K562 (cell line): ENCODE results near the gene SRSF11. TPM values are rescaled to one million over a fixed set of nuclear protein-coding genes. Genes with fewer than 3 reads are reported as not detected.

ENCODE experiments used
- ATAC-seq: fragments of 200-7000 bp; cut with Tn5 transposase; 3 replicates; pipeline ENCODE4 v1.9.1; 2020; ENCODE audit warnings: moderate library complexity
- BruUV-seq: library from RNA; stranded (reverse); fragments of 400-500 nt; replicated peaks from 2 replicates; lab custom pipeline; 2021; lab: Mats Ljungman, UMichigan
- CTCF ChIA-PET: fragments of 300-600 bp; formaldehyde crosslinking; extraction: SDS; loops from one replicate; lab custom pipeline; 2021; ENCODE audit warnings: low intra/inter-chr PET ratio; lab: Yijun Ruan, JAX
- POLR2A ChIA-PET: fragments of 300-600, 350-650 bp; sonication (Branson Sonifier 250); formaldehyde crosslinking; extraction: SDS; loops from one replicate; lab custom pipeline; 2021; ENCODE audit warnings: antibody characterized with exemption, inconsistent platforms; lab: Yijun Ruan, JAX
- DNase-seq, 4 experiments: peaks; one replicate each; pipeline versions ENCODE4 v3.0.0 to v3.0.0-alpha.2; 2011 to 2018; ENCODE audit warnings: low spot score in 3 of 4, mixed read lengths in 3 of 4; ENCODE audit errors: extremely low read depth in 1 of 4
- FAIRE-seq: peaks from 2 replicates; lab custom pipeline; 2011; peaks lifted over from hg19 to GRCh38; lab: Jason Lieb, UNC
- H2AFZ ChIP-seq: 2 replicates; pipeline ENCODE4 v1.6.0; 2011; ENCODE audit warnings: low read depth, low read length, control low read depth, inconsistent platforms
- H3K27ac ChIP-seq: fragments of 200-600 bp; 3 replicates; pipeline ENCODE4 v1.8.0; 2011; ENCODE audit warnings: low read depth, mild to moderate bottlenecking, control low read depth, inconsistent platforms, low read length, moderate library complexity, mixed read lengths; ENCODE audit errors: extremely low read depth
- H3K27me3 ChIP-seq, 2 experiments: fragments of 300-600 bp in 1 of 2; 2 replicates in 1 of 2; 3 replicates in 1 of 2; pipeline versions ENCODE4 v1.6.0 to v1.8.0; 2011; ENCODE audit warnings: inconsistent platforms in 2 of 2, low read length in 2 of 2, mild to moderate bottlenecking in 1 of 2, mixed read lengths in 1 of 2, moderate library complexity in 1 of 2; ENCODE audit not compliant: control insufficient read depth in 2 of 2, insufficient read depth in 2 of 2
- H3K36me3 ChIP-seq: fragments of 300-600 bp; 3 replicates; pipeline ENCODE4 v1.8.0; 2011; ENCODE audit warnings: mild to moderate bottlenecking, low read length, inconsistent platforms; ENCODE audit not compliant: control insufficient read depth, insufficient read depth
- H3K4me1 ChIP-seq, 2 experiments: fragments of 200-600 bp in 1 of 2; replicated peaks in 1 of 2; 2 replicates in 1 of 2; 3 replicates in 1 of 2; pipeline versions ENCODE4 v1.5.1 to v1.8.0; 2011; ENCODE audit warnings: inconsistent platforms in 2 of 2, low read length in 2 of 2, mild to moderate bottlenecking in 1 of 2, mixed read lengths in 1 of 2, moderate library complexity in 1 of 2; ENCODE audit not compliant: control insufficient read depth in 2 of 2, insufficient read depth in 2 of 2
- H3K4me2 ChIP-seq: 2 replicates; pipeline ENCODE4 v1.6.1; 2011; ENCODE audit warnings: low read length, control low read depth, inconsistent platforms, mixed read lengths; ENCODE audit not compliant: insufficient read depth
- H3K4me3 ChIP-seq: fragments of 200-600 bp; sonication (generic), shearing (Covaris generic); 2 replicates; pipeline ENCODE4 v1.5.1; 2016; ENCODE audit warnings: control low read depth, inconsistent platforms
- H3K79me2 ChIP-seq: fragments of 200-600 bp; 3 replicates; pipeline ENCODE4 v1.8.0; 2011; ENCODE audit warnings: low read length, inconsistent platforms; ENCODE audit not compliant: control insufficient read depth, insufficient read depth
- H3K9ac ChIP-seq, 2 experiments: 2 replicates each; pipeline versions ENCODE4 v1.6.0 to v1.6.1; 2011; ENCODE audit warnings: low read depth in 2 of 2, low read length in 2 of 2, control low read depth in 1 of 2, inconsistent platforms in 1 of 2, mild to moderate bottlenecking in 1 of 2, mixed read lengths in 1 of 2; ENCODE audit not compliant: insufficient read depth in 1 of 2
- H3K9me1 ChIP-seq: one replicate; pipeline ENCODE4 v1.6.0; 2011; ENCODE audit warnings: inconsistent platforms, mild to moderate bottlenecking, low read length, moderate library complexity; ENCODE audit not compliant: control insufficient read depth, insufficient read depth
- H3K9me3 ChIP-seq: replicated peaks from 2 replicates; pipeline ENCODE4 v1.5.1; 2011; ENCODE audit warnings: low read depth, low read length, inconsistent platforms; ENCODE audit not compliant: control insufficient read depth, insufficient read depth
- H4K20me1 ChIP-seq: replicated peaks from 2 replicates; pipeline ENCODE4 v1.6.1; 2011; ENCODE audit warnings: low read length, inconsistent platforms, mixed read lengths; ENCODE audit not compliant: control insufficient read depth, insufficient read depth
- ARID3A ChIP-seq: IDR thresholded peaks from 2 replicates; pipeline ENCODE4 v1.6.1; 2012; ENCODE audit warnings: low read depth, low read length, improper control_type of control experiment, borderline replicate concordance
- BHLHE40 ChIP-seq: IDR thresholded peaks from 2 replicates; pipeline ENCODE4 v1.6.1; 2011; ENCODE audit warnings: low read length, improper control_type of control experiment
- CEBPB ChIP-seq: fragments of 450-650 bp; IDR thresholded peaks from 2 replicates; pipeline ENCODE4 v1.6.1; 2016; ENCODE audit warnings: missing genetic modification characterization, missing compliant biosample characterization
- CREB1 ChIP-seq, 2 experiments: sonication (generic) in 1 of 2; formaldehyde crosslinking in 1 of 2; IDR thresholded peaks; 2 replicates each; pipeline versions ENCODE4 v1.6.1 to v1.8.0; 2012 to 2022; ENCODE audit warnings: inconsistent platforms in 1 of 2, mild to moderate bottlenecking in 1 of 2, missing genetic modification reagents in 1 of 2, moderate library complexity in 1 of 2
- DLX4 ChIP-seq: fragments of 250-450 bp; sonication (Bioruptor Pico); IDR thresholded peaks from 2 replicates; pipeline ENCODE4 v1.6.1; 2021; ENCODE audit warnings: mild to moderate bottlenecking
- GABPA ChIP-seq: fragments of 200-800 bp; sonication (Bioruptor generic); conservative IDR thresholded peaks from 2 replicates; pipeline ENCODE4 v1.6.1; 2016; ENCODE audit warnings: low read depth, missing genetic modification characterization, missing compliant biosample characterization
- KDM4B ChIP-seq, 2 experiments: fragments of 450-650 bp in 1 of 2; sonication (generic) in 1 of 2; IDR thresholded peaks; 2 replicates each; pipeline ENCODE4 v1.6.1; 2016 to 2017; ENCODE audit warnings: borderline replicate concordance in 2 of 2, antibody characterized with exemption in 1 of 2, low read depth in 1 of 2, mild to moderate bottlenecking in 1 of 2
- KLF1 ChIP-seq: fragments of 450-650 bp; IDR thresholded peaks from 2 replicates; pipeline ENCODE4 v1.6.1; 2016; ENCODE audit warnings: missing genetic modification characterization, missing compliant biosample characterization
- MEF2D ChIP-seq: conservative IDR thresholded peaks from 2 replicates; pipeline ENCODE4 v1.6.1; 2016; ENCODE audit warnings: low read depth, missing genetic modification characterization, missing compliant biosample characterization
- SP1 ChIP-seq: sonication (generic); formaldehyde crosslinking; IDR thresholded peaks from 2 replicates; pipeline ENCODE4 v1.8.1; 2022; ENCODE audit warnings: mild to moderate bottlenecking, missing genetic modification reagents
- UBTF ChIP-seq, 2 experiments: IDR thresholded peaks; 2 replicates each; pipeline ENCODE4 v1.6.1; 2012; ENCODE audit warnings: improper control_type of control experiment in 2 of 2, low read depth in 2 of 2, low read length in 2 of 2, borderline replicate concordance in 1 of 2
- ZC3H11A ChIP-seq: IDR thresholded peaks from 2 replicates; pipeline ENCODE4 v1.6.1; 2012; ENCODE audit warnings: low read depth, low read length, improper control_type of control experiment
- ZNF445 ChIP-seq: fragments of 250-450 bp; sonication (Bioruptor Pico); IDR thresholded peaks from 2 replicates; pipeline ENCODE4 v1.4.0; 2020; ENCODE audit warnings: low read depth, mild to moderate bottlenecking, moderate library complexity
- ZNF785 ChIP-seq: fragments of 250-450 bp; sonication (Bioruptor Pico); IDR thresholded peaks from 2 replicates; pipeline ENCODE4 v1.4.0; 2020; ENCODE audit warnings: mild to moderate bottlenecking
- in situ Hi-C: fragments of 300-500 bp; cut with MboI; formaldehyde crosslinking; loops from 4 replicates; pipeline ENCODE4 v1.15.0; 2018; ENCODE audit warnings: inconsistent platforms, mixed read lengths
- intact Hi-C: fragments of 100-400 bp; cut with micrococcal nuclease; formaldehyde crosslinking; loops from 2 replicates; pipeline ENCODE4 v1.14.2; 2022
- polyA plus RNA-seq, 8 experiments: library from polyadenylated mRNA; depleted of rRNA in 4 of 8; stranded (reverse) in 5 of 8; unstranded in 3 of 8; fragments of >200 nt; fragmentation: Nextera tagmentation in 2 of 8; fragmentation: Illumina TruSeq in 1 of 8; extraction: Ambion mirVana in 2 of 8; extraction: Trizol in 1 of 8; gene quantifications; 2 replicates each; pipeline versions ENCODE4 v1.2.1 to v1.2.3, GENCODE V29; 2011 to 2014; ENCODE audit warnings: inconsistent platforms in 1 of 8, missing spikeins in 1 of 8
- total RNA-seq, 7 experiments: library from RNA; depleted of rRNA in 6 of 7; stranded (reverse); fragments of >200 nt in 6 of 7; fragmentation: Illumina TruSeq in 2 of 7; extraction: Trizol in 2 of 7; gene quantifications; 2 replicates each; pipeline versions ENCODE4 v1.2.1 to v1.2.3, GENCODE V29; 2011 to 2021; ENCODE audit warnings: low replicate concordance in 1 of 7

The SRSF11 gene
- total and polyA plus RNA-seq, 9 of the 15 experiments (the other 6 are each of a cell fraction or from before 2014, with no cell fraction given): 76.9 to 418 (median 190) TPM

- Histone ChIP-seq H3K9ac (no peak overlapping the region), H3K36me3 (peaks cover 31% of the 10 kb centered on the region), H3K27ac (no peak overlapping the region), H3K9me3 (no peaks in the 10 kb centered on the region), H4K20me1 (no peaks in the 10 kb centered on the region), H3K27me3 (no peaks in the 10 kb centered on the region), H3K4me1 (no peaks in the 10 kb centered on the region), H3K4me3 (no peak overlapping the region), H3K4me2 (no peak overlapping the region), H3K79me2 (no peaks in the 10 kb centered on the region), H3K9me1 (no peaks in the 10 kb centered on the region), H2AFZ (no peak overlapping the region)
- DNase-seq (no peak), ATAC-seq (no peak), FAIRE-seq (no peak)
- intact Hi-C loops (no loop called here), in situ Hi-C loops (no loop called here)
- no peak for TF ChIP-seq ZNF785 (CRISPR knock-in tag)
- TF ChIP-seq BHLHE40: no peak
- no peak for TF ChIP-seq KDM4B (IDR thresholded peaks at IDR 0.05; ENCODE audit: borderline replicate concordance in 2 of 2, low read depth in 1 of 2)
- no peak for TF ChIP-seq DLX4
- no peak for TF ChIP-seq ZNF445 (CRISPR knock-in tag)
- TF ChIP-seq ZC3H11A: no peak
- TF ChIP-seq SP1 (CRISPR knock-in tag): no peak
- TF ChIP-seq MEF2D (tag): no peak
- TF ChIP-seq CEBPB (tag): no peak
- no peak for TF ChIP-seq KLF1 (tag)
- TF ChIP-seq GABPA: no peak
- TF ChIP-seq ARID3A: no peak
- no peak for TF ChIP-seq UBTF (IDR thresholded peaks at IDR 0.05; ENCODE audit: borderline replicate concordance in 1 of 2, low read depth in 2 of 2, low read length in 2 of 2)
- no peak for TF ChIP-seq CREB1 (IDR thresholded peaks at IDR 0.05)
- no peak for TF ChIP-seq CREB1 (CRISPR knock-in tag; IDR thresholded peaks at IDR 0.05)
- no TSS peak for BruUV-seq
- CTCF ChIA-PET: no interaction called here
- POLR2A ChIA-PET: interaction anchor here (0.8 kb wide), 1 partner anchor 124 kb away, joined by 4 read pairs; the partner anchor contains the start of gene CTH
Observed at GRCh38 chr1:70288166-70288565, 67.0 kb downstream of the SRSF11 start.
